Mesenchymal stem cell (in vitro differentiated cells and primary cell): ENCODE measurements around the gene TLCD2.
A peak's percentile ranks its signal among the peaks of the same experiment; 100 is the strongest.
"Not testable (repeated sequence)": the region's sequence is repeated elsewhere in the genome, so short reads cannot be mapped to it uniquely, and the experiment has no call there.

Experiments used
- DNase-seq: peaks from one replicate; pipeline ENCODE4 v3.0.0-alpha.2; 2013
- H2AFZ ChIP-seq: one replicate; pipeline ENCODE4 v1.6.1; 2013; ENCODE audit warnings: low read depth, mild to moderate bottlenecking, control low read depth, inconsistent platforms, low read length, moderate library complexity
- H2AK5ac ChIP-seq: 2 replicates; pipeline ENCODE4 v1.6.1; 2013; ENCODE audit warnings: low read length, moderate library complexity, mild to moderate bottlenecking, inconsistent platforms; ENCODE audit not compliant: severe bottlenecking
- H2BK120ac ChIP-seq: one replicate; pipeline ENCODE4 v1.6.1; 2013; ENCODE audit warnings: low read depth, mild to moderate bottlenecking, inconsistent platforms, low read length, moderate library complexity
- H2BK12ac ChIP-seq, 2 experiments: one replicate each; pipeline ENCODE4 v1.6.1; 2013; ENCODE audit warnings: inconsistent platforms in 2 of 2, low read length in 2 of 2, mild to moderate bottlenecking in 2 of 2, moderate library complexity in 2 of 2, control low read depth in 1 of 2
- H2BK15ac ChIP-seq: one replicate; pipeline ENCODE4 v1.6.1; 2013; ENCODE audit warnings: mild to moderate bottlenecking, low read depth, inconsistent platforms; ENCODE audit not compliant: poor library complexity, severe bottlenecking
- H2BK5ac ChIP-seq: 2 replicates; pipeline ENCODE4 v1.6.1; 2013; ENCODE audit warnings: low read depth, mild to moderate bottlenecking, low read length, control low read depth, inconsistent platforms; ENCODE audit not compliant: poor library complexity, severe bottlenecking
- H3K14ac ChIP-seq, 2 experiments: one replicate each; pipeline ENCODE4 v1.6.1; 2013; ENCODE audit warnings: inconsistent platforms in 2 of 2, low read length in 2 of 2, control low read depth in 1 of 2, mild to moderate bottlenecking in 1 of 2, moderate library complexity in 1 of 2
- H3K18ac ChIP-seq, 2 experiments: one replicate each; pipeline ENCODE4 v1.6.1; 2013; ENCODE audit warnings: inconsistent platforms in 2 of 2, low read length in 2 of 2, control low read depth in 1 of 2, low read depth in 1 of 2, mild to moderate bottlenecking in 1 of 2
- H3K23ac ChIP-seq, 2 experiments: one replicate each; pipeline ENCODE4 v1.6.1; 2013; ENCODE audit warnings: inconsistent platforms in 2 of 2, low read length in 2 of 2, mild to moderate bottlenecking in 2 of 2, moderate library complexity in 2 of 2, control low read depth in 1 of 2
- H3K27ac ChIP-seq: 2 replicates; pipeline ENCODE4 v1.5.1; 2013; ENCODE audit warnings: mild to moderate bottlenecking, moderate library complexity, low read length, control low read depth, inconsistent platforms; ENCODE audit not compliant: poor library complexity, severe bottlenecking
- H3K27me3 ChIP-seq, 2 experiments: 2 replicates each; pipeline versions ENCODE4 v1.6.1 to v1.7.0; 2013; ENCODE audit warnings: low read length in 2 of 2, mild to moderate bottlenecking in 2 of 2, moderate library complexity in 2 of 2, control low read depth in 1 of 2, inconsistent platforms in 1 of 2; ENCODE audit not compliant: control insufficient read depth in 1 of 2, insufficient read depth in 1 of 2
- H3K36me3 ChIP-seq, 2 experiments: 2 replicates each; pipeline versions ENCODE4 v1.6.1 to v1.7.0; 2013; ENCODE audit warnings: low read length in 2 of 2, control low read depth in 1 of 2, inconsistent platforms in 1 of 2, low read depth in 1 of 2, mild to moderate bottlenecking in 1 of 2; ENCODE audit not compliant: insufficient read depth in 2 of 2, control insufficient read depth in 1 of 2
- H3K4ac ChIP-seq, 2 experiments: one replicate each; pipeline ENCODE4 v1.6.1; 2013; ENCODE audit warnings: inconsistent platforms in 2 of 2, low read length in 2 of 2, mild to moderate bottlenecking in 2 of 2, moderate library complexity in 2 of 2, control low read depth in 1 of 2, low read depth in 1 of 2
- H3K4me1 ChIP-seq: 2 replicates; pipeline ENCODE4 v1.6.1; 2013; ENCODE audit warnings: low read depth, low read length, control low read depth; ENCODE audit not compliant: control insufficient read depth, insufficient read depth
- H3K4me2 ChIP-seq: 2 replicates; pipeline ENCODE4 v1.6.1; 2013; ENCODE audit warnings: low read length, mild to moderate bottlenecking, inconsistent platforms; ENCODE audit not compliant: poor library complexity, severe bottlenecking
- H3K4me3 ChIP-seq, 2 experiments: 2 replicates each; pipeline versions ENCODE4 v1.5.1 to v1.7.0; 2013; ENCODE audit warnings: low read length in 2 of 2, mild to moderate bottlenecking in 2 of 2, control low read depth in 1 of 2, low read depth in 1 of 2; ENCODE audit not compliant: insufficient read depth in 1 of 2
- H3K79me1 ChIP-seq: replicated peaks from 2 replicates; pipeline ENCODE4 v1.6.1; 2013; ENCODE audit warnings: mild to moderate bottlenecking, control low read depth, low read length, inconsistent platforms; ENCODE audit not compliant: poor library complexity, severe bottlenecking
- H3K9ac ChIP-seq: 2 replicates; pipeline ENCODE4 v1.7.0; 2013; ENCODE audit warnings: mild to moderate bottlenecking, low read length, moderate library complexity
- H3K9me3 ChIP-seq: 2 replicates; pipeline ENCODE4 v1.7.0; 2013; ENCODE audit warnings: mild to moderate bottlenecking, low read length; ENCODE audit not compliant: control insufficient read depth
- H4K8ac ChIP-seq: one replicate; pipeline ENCODE4 v1.6.1; 2013; ENCODE audit warnings: inconsistent platforms, mild to moderate bottlenecking, low read length, moderate library complexity
- H4K91ac ChIP-seq: one replicate; pipeline ENCODE4 v1.6.1; 2013; ENCODE audit warnings: mild to moderate bottlenecking, low read length, inconsistent platforms
- WGBS: methylation state at CpG from one replicate; pipeline ENCODE4 v1.1.7; 2013; ENCODE audit warnings: mixed read lengths; 5-methylcytosine and 5-hydroxymethylcytosine counted together

The TLCD2 gene

GRCh38 chr17:1703063-1703462 lies 7.1 kb downstream of the TLCD2 start:
- DNase-seq = no peak
- no peak overlapping the region for H3K23ac ChIP-seq
- H2BK120ac ChIP-seq = no peak overlapping the region
- H3K9me3 ChIP-seq = no peaks in the 10 kb centered on the region
- H3K27ac ChIP-seq = no peak overlapping the region
- H2BK12ac ChIP-seq = no peak overlapping the region
- 59% methylated on average over 3 of the region's 4 CpGs for WGBS
- H2BK15ac ChIP-seq = no peak overlapping the region
- H3K4me3 ChIP-seq = no peak overlapping the region
- no peak overlapping the region for H4K91ac ChIP-seq
- no peak overlapping the region for H3K4me2 ChIP-seq
- peaks cover 5 to 8% of the 10 kb centered on the region in 2 experiments for H3K36me3 ChIP-seq
- H2BK5ac ChIP-seq = no peak overlapping the region
- peaks cover under 1% of the 10 kb centered on the region for H3K4me1 ChIP-seq
- H3K9ac ChIP-seq = no peak overlapping the region
- no peaks in the 10 kb centered on the region for H3K79me1 ChIP-seq
- H3K14ac ChIP-seq = no peak overlapping the region
- no peaks in the 10 kb centered on the region for H3K27me3 ChIP-seq
- H2AK5ac ChIP-seq = no peak overlapping the region
- no peak overlapping the region for H3K4ac ChIP-seq
- H3K18ac ChIP-seq = peak overlapping the region in 1 of 2 experiments; percentile 24
- H2AFZ ChIP-seq = no peak overlapping the region
- no peak overlapping the region for H4K8ac ChIP-seq

- not testable (repeated sequence) for H2BK120ac ChIP-seq, H3K14ac ChIP-seq, H3K79me1 ChIP-seq, H3K27ac ChIP-seq, H2BK15ac ChIP-seq, H3K4ac ChIP-seq, H4K8ac ChIP-seq, H3K4me3 ChIP-seq, H3K4me2 ChIP-seq, H4K91ac ChIP-seq, H3K36me3 ChIP-seq, DNase-seq, H3K9me3 ChIP-seq, H2AK5ac ChIP-seq, H2AFZ ChIP-seq, H3K9ac ChIP-seq, H2BK12ac ChIP-seq, H3K27me3 ChIP-seq, H3K4me1 ChIP-seq, H2BK5ac ChIP-seq, H3K23ac ChIP-seq, H3K18ac ChIP-seq
- 96% methylated on average over 5 of the region's 5 CpGs for WGBS
Measured at GRCh38 chr17:1699891-1700290, 10.3 kb downstream of the TLCD2 start.

- Histone ChIP-seq H3K4me2 (no peak overlapping the region), H2BK120ac (no peak overlapping the region), H2BK15ac (no peak overlapping the region), H3K27ac (no peak overlapping the region), H3K9ac (no peak overlapping the region), H3K23ac (no peak overlapping the region), H3K36me3 (no peaks in the 10 kb centered on the region), H3K79me1 (no peaks in the 10 kb centered on the region), H4K8ac (no peak overlapping the region), H3K4me3 (no peak overlapping the region), H3K27me3 (no peaks in the 10 kb centered on the region), H3K4ac (no peak overlapping the region), H2AK5ac (no peak overlapping the region), H2AFZ (peak overlapping the region; percentile 51), H4K91ac (no peak overlapping the region), H2BK5ac (no peak overlapping the region), H3K18ac (no peak overlapping the region), H3K14ac (no peak overlapping the region), H2BK12ac (no peak overlapping the region), H3K9me3 (no peaks in the 10 kb centered on the region), H3K4me1 (no peaks in the 10 kb centered on the region)
- no peak for DNase-seq
- WGBS = 55% methylated on average over 5 of the region's 5 CpGs
Measured at GRCh38 chr17:1697681-1698080, 12.5 kb downstream of the TLCD2 start.

GRCh38 chr17:1695365-1695764 lies 14.8 kb downstream of the TLCD2 start:
- Histone ChIP-seq H2BK15ac (no peak overlapping the region), H3K27me3 (no peaks in the 10 kb centered on the region), H3K4ac (no peak overlapping the region), H3K14ac (no peak overlapping the region), H3K27ac (no peak overlapping the region), H2BK5ac (no peak overlapping the region), H4K8ac (no peak overlapping the region), H3K23ac (no peak overlapping the region), H2AFZ (no peak overlapping the region), H2BK12ac (no peak overlapping the region), H3K18ac (no peak overlapping the region), H3K4me3 (no peak overlapping the region), H4K91ac (no peak overlapping the region), H3K9ac (no peak overlapping the region), H2BK120ac (no peak overlapping the region), H3K36me3 (no peaks in the 10 kb centered on the region), H3K9me3 (peaks cover 4% of the 10 kb centered on the region), H3K4me2 (no peak overlapping the region), H3K79me1 (no peaks in the 10 kb centered on the region), H3K4me1 (no peaks in the 10 kb centered on the region), H2AK5ac (no peak overlapping the region)
- no peak for DNase-seq
- 89% methylated on average over 8 of the region's 8 CpGs for WGBS
